GM12873 (cell line): ENCODE measurements around the gene ARAP1.

Experiments
- CTCF ChIP-seq: IDR thresholded peaks from 2 replicates; pipeline ENCODE4 v1.5.1; 2012; ENCODE audit warnings: low read depth, mild to moderate bottlenecking, moderate library complexity, low read length, control low read depth; ENCODE audit not compliant: insufficient read depth; ENCODE audit errors: missing control alignments

ARAP1 gene

GRCh38 chr11:72653649-72654048 lies 98.6 kb downstream of the ARAP1 start:
- no peak for TF ChIP-seq CTCF

GRCh38 chr11:72652873-72653630 lies 99.2 kb downstream of the ARAP1 start:
- TF ChIP-seq CTCF, result no peak

GRCh38 chr11:72652133-72652532 lies 100.1 kb downstream of the ARAP1 start:
- TF ChIP-seq CTCF, result no peak

- TF ChIP-seq CTCF, result no peak
Observed at GRCh38 chr11:72649215-72649976, 102.8 kb downstream of the ARAP1 start.

- no peak for TF ChIP-seq CTCF
Observed at GRCh38 chr11:72648384-72649136, 103.6 kb downstream of the ARAP1 start.

GRCh38 chr11:72647882-72648281 lies 104.3 kb downstream of the ARAP1 start:
- TF ChIP-seq CTCF, result no peak

- no peak for TF ChIP-seq CTCF
Observed at GRCh38 chr11:72646472-72646871, 105.7 kb downstream of the ARAP1 start.
